ENCODE measurements around the gene PIP4K2A.

GRCh38 chr10:22673091-22673392 lies 41.3 kb downstream of the PIP4K2A start:
- TF ChIP-seq, protein P1, sequence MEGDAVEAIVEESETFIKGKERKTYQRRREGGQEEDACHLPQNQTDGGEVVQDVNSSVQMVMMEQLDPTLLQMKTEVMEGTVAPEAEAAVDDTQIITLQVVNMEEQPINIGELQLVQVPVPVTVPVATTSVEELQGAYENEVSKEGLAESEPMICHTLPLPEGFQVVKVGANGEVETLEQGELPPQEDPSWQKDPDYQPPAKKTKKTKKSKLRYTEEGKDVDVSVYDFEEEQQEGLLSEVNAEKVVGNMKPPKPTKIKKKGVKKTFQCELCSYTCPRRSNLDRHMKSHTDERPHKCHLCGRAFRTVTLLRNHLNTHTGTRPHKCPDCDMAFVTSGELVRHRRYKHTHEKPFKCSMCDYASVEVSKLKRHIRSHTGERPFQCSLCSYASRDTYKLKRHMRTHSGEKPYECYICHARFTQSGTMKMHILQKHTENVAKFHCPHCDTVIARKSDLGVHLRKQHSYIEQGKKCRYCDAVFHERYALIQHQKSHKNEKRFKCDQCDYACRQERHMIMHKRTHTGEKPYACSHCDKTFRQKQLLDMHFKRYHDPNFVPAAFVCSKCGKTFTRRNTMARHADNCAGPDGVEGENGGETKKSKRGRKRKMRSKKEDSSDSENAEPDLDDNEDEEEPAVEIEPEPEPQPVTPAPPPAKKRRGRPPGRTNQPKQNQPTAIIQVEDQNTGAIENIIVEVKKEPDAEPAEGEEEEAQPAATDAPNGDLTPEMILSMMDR (IDR thresholded peaks at IDR 0.05 in 8 of 11, conservative IDR thresholded peaks at IDR 0.05 in 3 of 11), result no peak
- TF ChIP-seq POLR2AphosphoS5 (IDR thresholded peaks at IDR 0.05), result no peak

Data from spleen (tissue), 7 donors.